Endothelial cell of umbilical vein (primary cell): Measurements from ENCODE around the gene NUTM1. TPM values are rescaled to one million over a fixed set of nuclear protein-coding genes. Genes with fewer than 3 reads are reported as not detected.

ENCODE experiments used
- BruUV-seq: library from RNA; stranded (reverse); fragments of 400-500 nt; replicated peaks from 2 replicates; lab custom pipeline; 2021; lab: Mats Ljungman, UMichigan
- CTCF ChIA-PET: fragments of 300-600, 350-600 bp; sonication (Branson Sonifier 250); formaldehyde crosslinking; loops from one replicate; lab custom pipeline; 2021; ENCODE audit warnings: antibody characterized with exemption, inconsistent platforms; lab: Charles Lee
- POLR2A ChIA-PET: fragments of 300-600, 350-600 bp; sonication (Branson Sonifier 250); formaldehyde crosslinking; loops from one replicate; lab custom pipeline; 2021; ENCODE audit warnings: antibody characterized with exemption, inconsistent platforms; lab: Charles Lee
- DNase-seq: peaks from one replicate; pipeline ENCODE4 v3.0.0-alpha.2; 2011; ENCODE audit warnings: low read depth, low spot score
- FAIRE-seq: peaks from 2 replicates; lab custom pipeline; 2011; peaks lifted over from hg19 to GRCh38; lab: Jason Lieb, UNC
- H2AFZ ChIP-seq: 2 replicates; pipeline ENCODE4 v1.6.0; 2012; ENCODE audit warnings: low read depth, low read length, control low read depth, inconsistent platforms
- H3K27ac ChIP-seq: 2 replicates; pipeline ENCODE4 v1.5.1; 2011; ENCODE audit warnings: low read depth, mild to moderate bottlenecking, control low read depth, low read length, moderate library complexity; ENCODE audit not compliant: insufficient read depth
- H3K27me3 ChIP-seq, 2 experiments: 2 replicates each; pipeline versions ENCODE4 v1.6.0 to v1.6.1; 2011; ENCODE audit warnings: low read length in 2 of 2, mixed read lengths in 1 of 2; ENCODE audit not compliant: control insufficient read depth in 2 of 2, insufficient read depth in 2 of 2
- H3K36me3 ChIP-seq, 2 experiments: 2 replicates in 1 of 2; 3 replicates in 1 of 2; pipeline ENCODE4 v1.5.1; 2011; ENCODE audit warnings: low read length in 2 of 2, mild to moderate bottlenecking in 1 of 2, moderate library complexity in 1 of 2; ENCODE audit not compliant: control insufficient read depth in 2 of 2, insufficient read depth in 2 of 2; ENCODE audit errors: extremely low read depth in 1 of 2
- H3K4me1 ChIP-seq: 3 replicates; pipeline ENCODE4 v1.5.1; 2011; ENCODE audit warnings: mild to moderate bottlenecking, low read length; ENCODE audit not compliant: control insufficient read depth, insufficient read depth; ENCODE audit errors: extremely low read depth
- H3K4me2 ChIP-seq: 2 replicates; pipeline ENCODE4 v1.6.1; 2011; ENCODE audit warnings: low read length, control low read depth, mixed read lengths; ENCODE audit not compliant: insufficient read depth
- H3K4me3 ChIP-seq, 3 experiments: fragments of 200-600 bp in 1 of 3; sonication (generic), shearing (Covaris generic) in 1 of 3; replicated peaks in 1 of 3; 2 replicates each; pipeline ENCODE4 v1.5.1; 2011 to 2016; ENCODE audit warnings: control low read depth in 3 of 3, low read length in 3 of 3, mild to moderate bottlenecking in 2 of 3, inconsistent platforms in 1 of 3, low read depth in 1 of 3, moderate library complexity in 1 of 3; ENCODE audit not compliant: insufficient read depth in 1 of 3
- H3K79me2 ChIP-seq: 2 replicates; pipeline ENCODE4 v1.6.0; 2012; ENCODE audit warnings: low read length, inconsistent platforms; ENCODE audit not compliant: control insufficient read depth, insufficient read depth
- H3K9ac ChIP-seq: replicated peaks from 2 replicates; pipeline ENCODE3; 2011; ENCODE audit warnings: low read length, control low read depth; ENCODE audit not compliant: insufficient read depth; ENCODE audit errors: extremely low read depth
- H3K9me1 ChIP-seq: replicated peaks from 3 replicates; pipeline ENCODE4 v1.6.0; 2011; ENCODE audit warnings: mild to moderate bottlenecking, low read length; ENCODE audit not compliant: control insufficient read depth, insufficient read depth; ENCODE audit errors: extremely low read depth
- H3K9me3 ChIP-seq: replicated peaks from 2 replicates; pipeline ENCODE4 v1.5.1; 2012; ENCODE audit warnings: low read length, inconsistent platforms; ENCODE audit not compliant: control insufficient read depth, insufficient read depth
- H4K20me1 ChIP-seq: replicated peaks from 2 replicates; pipeline ENCODE3; 2011; ENCODE audit warnings: mild to moderate bottlenecking, low read length; ENCODE audit not compliant: control insufficient read depth, insufficient read depth; ENCODE audit errors: extremely low read depth
- EZH2 ChIP-seq: IDR thresholded peaks from 2 replicates; pipeline ENCODE4 v1.6.1; 2012; ENCODE audit warnings: borderline replicate concordance, low read depth, mild to moderate bottlenecking, moderate library complexity, low read length, inconsistent platforms; ENCODE audit not compliant: severe bottlenecking
- FOS ChIP-seq: IDR thresholded peaks from 2 replicates; pipeline ENCODE4 v1.6.1; 2011; ENCODE audit warnings: mild to moderate bottlenecking, low read length, moderate library complexity, borderline replicate concordance; ENCODE audit not compliant: insufficient read depth
- GATA2 ChIP-seq: IDR thresholded peaks from 2 replicates; pipeline ENCODE4 v1.7.0; 2011; ENCODE audit warnings: low read depth, mild to moderate bottlenecking, moderate library complexity, mixed read lengths, low read length; ENCODE audit not compliant: insufficient read length, insufficient read depth
- JUN ChIP-seq: IDR thresholded peaks from 2 replicates; pipeline ENCODE4 v1.6.1; 2011; ENCODE audit warnings: borderline replicate concordance, low read depth; ENCODE audit not compliant: insufficient read length, insufficient read depth
- MYC ChIP-seq: IDR thresholded peaks from one replicate; pipeline ENCODE4 v1.6.1; 2011; ENCODE audit warnings: mild to moderate bottlenecking, low read depth, low read length
- POLR2A ChIP-seq: IDR thresholded peaks from 2 replicates; pipeline ENCODE4 v1.6.1; 2012; ENCODE audit warnings: low read depth, mild to moderate bottlenecking, control low read depth, low read length
- POLR2AphosphoS5 ChIP-seq: IDR thresholded peaks from 2 replicates; pipeline ENCODE4 v1.6.1; 2012; ENCODE audit warnings: low read depth, mild to moderate bottlenecking, control low read depth, low read length, moderate library complexity; ENCODE audit not compliant: insufficient read depth
- dilution Hi-C: fragments of 300-500 bp; cut with MboI; formaldehyde crosslinking; loops from one replicate; pipeline ENCODE4 v1.15.0; 2019; ENCODE audit warnings: low sequenced_read_pairs; ENCODE audit not compliant: extremely low pct_ligation_motif_present
- intact Hi-C: fragments of 100-400 bp; cut with micrococcal nuclease; formaldehyde crosslinking; loops from one replicate; pipeline ENCODE4 v1.10.0; 2022
- polyA plus RNA-seq, 4 experiments: library from polyadenylated mRNA; depleted of rRNA in 3 of 4; stranded (reverse) in 3 of 4; unstranded in 1 of 4; fragments of >200 nt; gene quantifications; 2 replicates each; pipeline versions ENCODE4 v1.2.1 to v1.2.3, GENCODE V29; 2011 to 2012; ENCODE audit warnings: missing spikeins in 1 of 4
- total RNA-seq: library from RNA; stranded (reverse); gene quantifications from 2 replicates; pipeline ENCODE4 v1.2.3, GENCODE V29; 2021
- TF ChIP-seq, protein P1 (sequence below): IDR thresholded peaks from 2 replicates; pipeline ENCODE4 v1.6.1; 2011; ENCODE audit not compliant: insufficient read depth, insufficient read length
- TF ChIP-seq, protein P2 (sequence below), 2 donors: IDR thresholded peaks; 1 replicate in 1 of 2; 2 replicates in 1 of 2; pipeline ENCODE4 v1.5.1; 2011; ENCODE audit warnings: low read length in 2 of 2, mild to moderate bottlenecking in 2 of 2, moderate library complexity in 2 of 2, control low read depth in 1 of 2, inconsistent platforms in 1 of 2, low read depth in 1 of 2; ENCODE audit not compliant: insufficient read depth in 1 of 2; ENCODE audit errors: extremely low read depth in 1 of 2

The NUTM1 gene
- total and polyA plus RNA-seq, 2 donors (not counting 3 experiments of a cell fraction or from before 2014, with no cell fraction given): not detected

DNA sequence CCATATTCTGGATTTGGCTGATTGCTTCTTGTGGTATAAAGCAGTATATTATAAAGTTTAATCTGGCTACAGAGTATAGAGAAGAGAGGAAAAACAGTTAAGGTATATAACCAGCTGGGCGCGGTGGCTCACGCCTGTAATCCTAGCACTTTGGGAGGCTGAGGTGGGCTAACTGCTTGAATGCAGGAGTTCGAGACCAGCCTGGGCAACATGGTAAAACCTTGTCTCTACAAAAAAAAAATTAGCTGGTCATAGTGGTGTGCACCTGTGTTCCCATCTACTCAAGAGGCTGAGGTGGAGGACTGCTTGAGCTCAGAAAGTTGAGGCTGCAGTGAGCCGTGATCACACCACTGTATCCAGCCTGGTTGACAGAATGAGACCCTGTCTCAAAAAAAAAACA, 12.8 kb upstream of the NUTM1 start:
- Histone ChIP-seq H3K4me1 (peaks cover 14% of the 10 kb centered on the region), H3K36me3 (no peaks in the 10 kb centered on the region), H3K27ac (no peak overlapping the region), H3K9ac (no peak overlapping the region), H2AFZ (no peak overlapping the region), H3K4me3 (no peak overlapping the region), H3K79me2 (peaks cover 1% of the 10 kb centered on the region), H3K27me3 (no peaks in the 10 kb centered on the region), H3K9me3 (no peaks in the 10 kb centered on the region), H4K20me1 (no peaks in the 10 kb centered on the region), H3K4me2 (no peak overlapping the region), H3K9me1 (no peaks in the 10 kb centered on the region)
- intact Hi-C loops: no loop called here
- DNase-seq: no peak
- no peak for FAIRE-seq
- ChIA-PET POLR2A (interaction anchor here (0.6 to 1.5 kb wide), 2 partner anchors 8 to 9 kb away, joined by 3 to 6 read pairs; partner anchors contain the start of gene SLC12A6), CTCF (interaction anchor here (0.7 to 2.1 kb wide), 5 partner anchors 9 to 86 kb away, joined by 3 to 10 read pairs (median 4); partner anchors contain the start of genes LPCAT4, NOP10 and NUTM1)
- dilution Hi-C loops: no loop called here
- no TSS peak for BruUV-seq
- no peak for TF ChIP-seq MYC
- TF ChIP-seq GATA2: no peak
- TF ChIP-seq JUN: no peak
- TF ChIP-seq, protein P1, sequence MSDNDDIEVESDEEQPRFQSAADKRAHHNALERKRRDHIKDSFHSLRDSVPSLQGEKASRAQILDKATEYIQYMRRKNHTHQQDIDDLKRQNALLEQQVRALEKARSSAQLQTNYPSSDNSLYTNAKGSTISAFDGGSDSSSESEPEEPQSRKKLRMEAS: no peak
- TF ChIP-seq POLR2AphosphoS5: no peak
- TF ChIP-seq EZH2: no peak
- TF ChIP-seq, protein P2, sequence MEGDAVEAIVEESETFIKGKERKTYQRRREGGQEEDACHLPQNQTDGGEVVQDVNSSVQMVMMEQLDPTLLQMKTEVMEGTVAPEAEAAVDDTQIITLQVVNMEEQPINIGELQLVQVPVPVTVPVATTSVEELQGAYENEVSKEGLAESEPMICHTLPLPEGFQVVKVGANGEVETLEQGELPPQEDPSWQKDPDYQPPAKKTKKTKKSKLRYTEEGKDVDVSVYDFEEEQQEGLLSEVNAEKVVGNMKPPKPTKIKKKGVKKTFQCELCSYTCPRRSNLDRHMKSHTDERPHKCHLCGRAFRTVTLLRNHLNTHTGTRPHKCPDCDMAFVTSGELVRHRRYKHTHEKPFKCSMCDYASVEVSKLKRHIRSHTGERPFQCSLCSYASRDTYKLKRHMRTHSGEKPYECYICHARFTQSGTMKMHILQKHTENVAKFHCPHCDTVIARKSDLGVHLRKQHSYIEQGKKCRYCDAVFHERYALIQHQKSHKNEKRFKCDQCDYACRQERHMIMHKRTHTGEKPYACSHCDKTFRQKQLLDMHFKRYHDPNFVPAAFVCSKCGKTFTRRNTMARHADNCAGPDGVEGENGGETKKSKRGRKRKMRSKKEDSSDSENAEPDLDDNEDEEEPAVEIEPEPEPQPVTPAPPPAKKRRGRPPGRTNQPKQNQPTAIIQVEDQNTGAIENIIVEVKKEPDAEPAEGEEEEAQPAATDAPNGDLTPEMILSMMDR (IDR thresholded peaks at IDR 0.05; ENCODE audit: extremely low read depth in 1 of 2, insufficient read depth in 1 of 2, low read depth in 1 of 2, low read length in 2 of 2): no peak
- TF ChIP-seq FOS: no peak
- TF ChIP-seq POLR2A: no peak
